GM18907 (cell line): ENCODE results near the gene CENPE.

ENCODE experiments used
- ATAC-seq: cut with Tn5 transposase; IDR thresholded peaks from one replicate; pipeline ENCODE4 v1.9.1; 2021; ENCODE audit warnings: mild to moderate bottlenecking, moderate library complexity; ENCODE audit not compliant: unreplicated experiment

Gene CENPE

GRCh38 chr4:103075894-103076746, 122.0 kb downstream of the CENPE start:
- ATAC-seq: peak; percentile 63

- ATAC-seq: peak; percentile 1
Observed at GRCh38 chr4:103075435-103075893, 122.7 kb downstream of the CENPE start.

- peak; percentile 46 for ATAC-seq
Observed at GRCh38 chr4:103074744-103075434, 123.3 kb downstream of the CENPE start.

GRCh38 chr4:103073792-103074438, 124.2 kb downstream of the CENPE start:
- ATAC-seq: no peak

- ATAC-seq: no peak
Observed at GRCh38 chr4:103067841-103068547, 130.1 kb downstream of the CENPE start.

GRCh38 chr4:103060453-103061148, 137.5 kb downstream of the CENPE start:
- ATAC-seq: no peak
